Measurements from ENCODE around the gene CLNK. TPM values are rescaled to one million over a fixed set of nuclear protein-coding genes. Genes with fewer than 3 reads are reported as not detected.

CLNK gene
- total RNA-seq, 1 experiment from 2014 or later: not detected

- Histone ChIP-seq H3K9ac (ENCODE audit: low read length) (no peak overlapping the region), H3K79me2 (ENCODE audit: low read length) (no peaks in the 10 kb centered on the region), H3K4me3 (ENCODE audit: low read length) (no peak overlapping the region), H3K36me3 (ENCODE audit: insufficient read depth, low read length) (no peaks in the 10 kb centered on the region), H3K27ac (ENCODE audit: low read length) (no peak overlapping the region), H3K4me1 (ENCODE audit: low read length) (no peaks in the 10 kb centered on the region), H4K20me1 (ENCODE audit: insufficient read depth, low read depth, low read length) (no peaks in the 10 kb centered on the region), H3K9me2 (replicated peaks; ENCODE audit: insufficient read depth, low read length) (no peaks in the 10 kb centered on the region), H3K4me2 (ENCODE audit: low read depth, low read length, poor library complexity, severe bottlenecking) (no peak overlapping the region), H3K27me3 (ENCODE audit: low read length) (no peaks in the 10 kb centered on the region), H2AFZ (ENCODE audit: low read length) (no peak overlapping the region), H3K9me3 (ENCODE audit: low read length) (no peaks in the 10 kb centered on the region)
- no peak for DNase-seq
Observed at GRCh38 chr4:10667701-10668326, 16.8 kb downstream of the CLNK start.

- Histone ChIP-seq H3K27me3 (ENCODE audit: low read length) (no peaks in the 10 kb centered on the region), H3K4me2 (ENCODE audit: low read depth, low read length, poor library complexity, severe bottlenecking) (no peak overlapping the region), H3K9ac (ENCODE audit: low read length) (no peak overlapping the region), H4K20me1 (ENCODE audit: insufficient read depth, low read depth, low read length) (no peaks in the 10 kb centered on the region), H3K9me2 (replicated peaks; ENCODE audit: insufficient read depth, low read length) (no peaks in the 10 kb centered on the region), H3K4me3 (ENCODE audit: low read length) (no peak overlapping the region), H3K36me3 (ENCODE audit: insufficient read depth, low read length) (no peaks in the 10 kb centered on the region), H3K27ac (ENCODE audit: low read length) (no peak overlapping the region), H3K4me1 (ENCODE audit: low read length) (no peaks in the 10 kb centered on the region), H3K9me3 (ENCODE audit: low read length) (no peaks in the 10 kb centered on the region), H3K79me2 (ENCODE audit: low read length) (no peaks in the 10 kb centered on the region), H2AFZ (ENCODE audit: low read length) (no peak overlapping the region)
- DNase-seq: no peak
Observed at GRCh38 chr4:10666616-10667015, 18.0 kb downstream of the CLNK start.

GRCh38 chr4:10664408-10664807 is 20.2 kb downstream of the CLNK start:
- no peaks in the 10 kb centered on the region for H4K20me1 ChIP-seq (ENCODE audit: insufficient read depth, low read depth, low read length)
- no peak for DNase-seq
- no peaks in the 10 kb centered on the region for H3K36me3 ChIP-seq (ENCODE audit: insufficient read depth, low read length)
- no peak overlapping the region for H2AFZ ChIP-seq (ENCODE audit: low read length)
- H3K4me2 ChIP-seq (ENCODE audit: low read depth, low read length, poor library complexity, severe bottlenecking): no peak overlapping the region
- H3K9me3 ChIP-seq (ENCODE audit: low read length): no peaks in the 10 kb centered on the region
- no peak overlapping the region for H3K4me3 ChIP-seq (ENCODE audit: low read length)
- H3K9ac ChIP-seq (ENCODE audit: low read length): no peak overlapping the region
- H3K27ac ChIP-seq (ENCODE audit: low read length): no peak overlapping the region
- no peaks in the 10 kb centered on the region for H3K27me3 ChIP-seq (ENCODE audit: low read length)
- no peaks in the 10 kb centered on the region for H3K4me1 ChIP-seq (ENCODE audit: low read length)
- no peaks in the 10 kb centered on the region for H3K79me2 ChIP-seq (ENCODE audit: low read length)
- no peaks in the 10 kb centered on the region for H3K9me2 ChIP-seq (replicated peaks; ENCODE audit: insufficient read depth, low read length)

GRCh38 chr4:10662937-10663336 is 21.6 kb downstream of the CLNK start:
- Histone ChIP-seq H2AFZ (ENCODE audit: low read length) (no peak overlapping the region), H4K20me1 (ENCODE audit: insufficient read depth, low read depth, low read length) (no peaks in the 10 kb centered on the region), H3K9ac (ENCODE audit: low read length) (no peak overlapping the region), H3K4me1 (ENCODE audit: low read length) (no peaks in the 10 kb centered on the region), H3K9me2 (replicated peaks; ENCODE audit: insufficient read depth, low read length) (no peaks in the 10 kb centered on the region), H3K4me2 (ENCODE audit: low read depth, low read length, poor library complexity, severe bottlenecking) (no peak overlapping the region), H3K27me3 (ENCODE audit: low read length) (no peaks in the 10 kb centered on the region), H3K4me3 (ENCODE audit: low read length) (no peak overlapping the region), H3K36me3 (ENCODE audit: insufficient read depth, low read length) (no peaks in the 10 kb centered on the region), H3K79me2 (ENCODE audit: low read length) (no peaks in the 10 kb centered on the region), H3K9me3 (ENCODE audit: low read length) (no peaks in the 10 kb centered on the region), H3K27ac (ENCODE audit: low read length) (no peak overlapping the region)
- no peak for DNase-seq

- H3K4me2 ChIP-seq (ENCODE audit: low read depth, low read length, poor library complexity, severe bottlenecking): no peak overlapping the region
- no peak overlapping the region for H3K9ac ChIP-seq (ENCODE audit: low read length)
- no peak for DNase-seq
- H3K9me2 ChIP-seq (replicated peaks; ENCODE audit: insufficient read depth, low read length): no peaks in the 10 kb centered on the region
- no peak overlapping the region for H2AFZ ChIP-seq (ENCODE audit: low read length)
- no peaks in the 10 kb centered on the region for H3K27me3 ChIP-seq (ENCODE audit: low read length)
- no peaks in the 10 kb centered on the region for H3K9me3 ChIP-seq (ENCODE audit: low read length)
- no peaks in the 10 kb centered on the region for H3K79me2 ChIP-seq (ENCODE audit: low read length)
- H3K27ac ChIP-seq (ENCODE audit: low read length): no peak overlapping the region
- H3K4me3 ChIP-seq (ENCODE audit: low read length): no peak overlapping the region
- no peaks in the 10 kb centered on the region for H4K20me1 ChIP-seq (ENCODE audit: insufficient read depth, low read depth, low read length)
- H3K4me1 ChIP-seq (ENCODE audit: low read length): no peaks in the 10 kb centered on the region
- H3K36me3 ChIP-seq (ENCODE audit: insufficient read depth, low read length): no peaks in the 10 kb centered on the region
Observed at GRCh38 chr4:10661047-10661446, 23.5 kb downstream of the CLNK start.

- H3K4me3 ChIP-seq (ENCODE audit: low read length): no peak overlapping the region
- H3K27me3 ChIP-seq (ENCODE audit: low read length): no peaks in the 10 kb centered on the region
Observed at GRCh38 chr4:10659251-10659650, 25.3 kb downstream of the CLNK start.

GRCh38 chr4:10656988-10657387 is 27.6 kb downstream of the CLNK start:
- no peaks in the 10 kb centered on the region for H3K36me3 ChIP-seq (ENCODE audit: insufficient read depth, low read length)
- H3K9ac ChIP-seq (ENCODE audit: low read length): no peak overlapping the region
- H3K27me3 ChIP-seq (ENCODE audit: low read length): no peaks in the 10 kb centered on the region
- H3K4me1 ChIP-seq (ENCODE audit: low read length): no peaks in the 10 kb centered on the region
- no peak overlapping the region for H3K4me2 ChIP-seq (ENCODE audit: low read depth, low read length, poor library complexity, severe bottlenecking)
- no peak overlapping the region for H3K4me3 ChIP-seq (ENCODE audit: low read length)
- H3K79me2 ChIP-seq (ENCODE audit: low read length): no peaks in the 10 kb centered on the region
- H3K27ac ChIP-seq (ENCODE audit: low read length): no peak overlapping the region
- H4K20me1 ChIP-seq (ENCODE audit: insufficient read depth, low read depth, low read length): no peaks in the 10 kb centered on the region
- H3K9me2 ChIP-seq (replicated peaks; ENCODE audit: insufficient read depth, low read length): no peaks in the 10 kb centered on the region
- DNase-seq: no peak
- no peak overlapping the region for H2AFZ ChIP-seq (ENCODE audit: low read length)
- H3K9me3 ChIP-seq (ENCODE audit: low read length): no peaks in the 10 kb centered on the region

More at GRCh38 chr4:10659251-10659650, 25.3 kb downstream of the CLNK start:
- no peaks in the 10 kb centered on the region for H3K79me2 ChIP-seq (ENCODE audit: low read length)
- H3K9ac ChIP-seq (ENCODE audit: low read length): no peak overlapping the region
- no peaks in the 10 kb centered on the region for H3K9me3 ChIP-seq (ENCODE audit: low read length)
- H3K36me3 ChIP-seq (ENCODE audit: insufficient read depth, low read length): no peaks in the 10 kb centered on the region
- no peak overlapping the region for H2AFZ ChIP-seq (ENCODE audit: low read length)
- no peaks in the 10 kb centered on the region for H3K9me2 ChIP-seq (replicated peaks; ENCODE audit: insufficient read depth, low read length)
- no peak for DNase-seq
- no peaks in the 10 kb centered on the region for H4K20me1 ChIP-seq (ENCODE audit: insufficient read depth, low read depth, low read length)
- no peak overlapping the region for H3K4me2 ChIP-seq (ENCODE audit: low read depth, low read length, poor library complexity, severe bottlenecking)
- no peak overlapping the region for H3K27ac ChIP-seq (ENCODE audit: low read length)
- H3K4me1 ChIP-seq (ENCODE audit: low read length): no peaks in the 10 kb centered on the region

GRCh38 chr4:10656420-10656819 is 28.1 kb downstream of the CLNK start:
- H3K4me2 ChIP-seq (ENCODE audit: low read depth, low read length, poor library complexity, severe bottlenecking): no peak overlapping the region
- no peak overlapping the region for H2AFZ ChIP-seq (ENCODE audit: low read length)

More at GRCh38 chr4:10656420-10656819, 28.1 kb downstream of the CLNK start:
- no peak for DNase-seq
- H4K20me1 ChIP-seq (ENCODE audit: insufficient read depth, low read depth, low read length): no peaks in the 10 kb centered on the region
- no peaks in the 10 kb centered on the region for H3K9me2 ChIP-seq (replicated peaks; ENCODE audit: insufficient read depth, low read length)
- no peaks in the 10 kb centered on the region for H3K79me2 ChIP-seq (ENCODE audit: low read length)
- H3K4me1 ChIP-seq (ENCODE audit: low read length): no peaks in the 10 kb centered on the region
- H3K27ac ChIP-seq (ENCODE audit: low read length): no peak overlapping the region
- H3K9me3 ChIP-seq (ENCODE audit: low read length): no peaks in the 10 kb centered on the region
- no peaks in the 10 kb centered on the region for H3K36me3 ChIP-seq (ENCODE audit: insufficient read depth, low read length)
- no peak overlapping the region for H3K4me3 ChIP-seq (ENCODE audit: low read length)
- H3K27me3 ChIP-seq (ENCODE audit: low read length): no peaks in the 10 kb centered on the region
- no peak overlapping the region for H3K9ac ChIP-seq (ENCODE audit: low read length)
